ENCODE measurements around the gene STOML1.
"Not testable (repeated sequence)": the region's sequence is repeated elsewhere in the genome, so short reads cannot be mapped to it uniquely, and the experiment has no call there.

Gene STOML1

DNA sequence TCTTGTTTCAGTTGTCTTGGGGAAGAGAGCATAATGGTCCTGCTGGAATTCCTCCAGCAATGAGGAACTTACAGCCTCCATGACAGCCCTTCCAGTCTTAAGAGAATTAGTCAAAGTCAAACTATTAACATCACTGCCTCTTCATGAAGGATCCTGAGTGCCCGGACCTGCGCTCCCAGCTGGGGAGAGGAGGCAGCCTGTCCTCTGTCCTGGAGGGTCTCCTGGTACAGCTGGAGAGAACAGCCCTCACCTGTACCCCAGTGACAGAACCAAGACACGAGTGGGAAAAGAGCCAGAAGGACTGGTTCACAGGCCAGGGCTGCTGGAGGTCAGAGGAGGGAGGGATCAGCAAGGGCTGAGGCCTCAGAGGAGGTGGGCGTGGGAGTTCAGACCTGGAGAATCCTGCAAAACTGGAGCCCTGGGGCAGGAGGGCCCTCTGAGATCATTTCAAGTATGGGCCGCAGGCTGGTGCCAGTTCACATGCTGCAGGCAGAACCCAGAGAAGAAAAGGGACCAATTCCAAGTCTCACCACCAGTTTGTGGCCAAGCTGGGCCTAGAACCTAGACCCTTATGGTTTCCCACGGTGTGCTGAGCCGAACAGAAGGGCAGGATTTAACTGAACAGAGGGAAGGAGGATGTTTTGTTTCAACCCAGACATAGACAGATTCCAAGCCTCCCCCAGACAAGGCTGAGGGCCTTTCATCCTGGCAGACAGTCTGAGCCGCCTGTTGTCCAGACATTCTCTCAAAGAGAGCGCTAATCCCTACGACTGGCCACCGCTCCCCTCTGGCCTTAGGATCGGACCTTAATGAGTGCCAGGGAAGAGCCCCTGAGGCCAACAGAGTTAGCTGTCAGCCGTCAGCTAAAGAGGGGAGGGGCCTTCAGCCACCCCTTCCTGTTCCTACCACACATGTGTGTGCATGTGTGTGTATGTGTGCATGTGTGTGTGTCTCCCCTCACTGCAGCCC lies 47.6 kb downstream of the STOML1 start:
- no peak for DNase-seq

GRCh38 chr15:73942751-73943270 lies 49.3 kb downstream of the STOML1 start:
- DNase-seq, result no peak

DNA sequence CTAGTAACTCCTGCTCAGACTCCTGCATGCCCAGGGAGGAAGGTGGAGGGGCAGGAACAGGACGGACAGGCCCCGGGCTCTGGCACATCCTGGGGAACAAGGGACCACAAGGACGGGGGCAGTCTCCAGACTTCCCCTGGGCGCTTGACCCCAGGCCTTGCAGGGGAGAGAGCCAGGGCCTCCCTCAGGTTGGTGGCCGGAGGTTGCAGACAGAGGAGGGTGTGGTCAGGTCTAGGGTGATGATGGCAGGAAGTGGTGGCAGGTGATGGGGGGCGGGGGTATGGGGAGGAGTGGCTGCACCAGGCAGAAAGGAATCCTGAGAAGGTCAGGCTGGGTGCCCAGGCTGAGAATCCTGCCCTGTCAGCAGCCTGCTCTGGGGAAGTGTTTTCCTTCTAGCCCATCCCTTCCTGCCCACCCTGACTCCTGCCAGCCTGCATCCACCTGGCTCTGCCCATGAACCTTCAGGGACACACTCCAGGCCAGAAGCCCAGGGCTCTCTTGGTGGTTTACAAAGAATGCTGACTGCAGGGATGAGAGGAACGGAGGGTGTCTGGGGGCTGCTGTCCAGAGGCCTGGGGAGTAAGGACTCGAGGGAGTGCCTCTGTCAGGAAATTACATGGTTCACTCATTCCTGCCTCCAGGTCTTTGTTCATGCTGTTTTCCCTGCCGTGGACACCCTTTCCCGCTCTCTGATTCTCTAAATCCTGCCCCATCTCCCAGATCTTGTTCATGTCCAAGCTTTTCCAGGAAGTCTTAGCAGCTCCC lies 50.0 kb downstream of the STOML1 start:
- DNase-seq, result no peak

DNA sequence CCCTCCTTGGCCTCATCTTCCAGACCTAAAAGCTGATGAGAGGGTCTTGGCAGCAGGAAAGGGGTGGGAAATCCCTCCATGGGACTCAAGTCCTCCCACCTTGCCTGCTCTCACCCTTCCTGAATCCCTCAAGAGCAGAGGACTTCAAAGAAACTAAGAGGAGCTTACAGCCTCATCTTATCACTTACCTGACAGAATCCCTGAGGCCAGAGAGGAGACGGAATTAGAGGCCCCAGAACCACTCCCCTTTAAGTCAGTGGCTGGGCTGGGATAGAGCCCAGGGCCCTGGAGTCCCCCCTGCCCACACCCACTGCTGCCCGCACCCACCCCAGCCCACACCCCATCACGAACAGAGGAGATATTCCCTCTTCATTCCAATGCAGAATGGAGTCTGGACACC lies 50.6 kb downstream of the STOML1 start:
- DNase-seq, result no peak

GRCh38 chr15:73941044-73941443 lies 51.1 kb downstream of the STOML1 start:
- no peak for DNase-seq

DNA sequence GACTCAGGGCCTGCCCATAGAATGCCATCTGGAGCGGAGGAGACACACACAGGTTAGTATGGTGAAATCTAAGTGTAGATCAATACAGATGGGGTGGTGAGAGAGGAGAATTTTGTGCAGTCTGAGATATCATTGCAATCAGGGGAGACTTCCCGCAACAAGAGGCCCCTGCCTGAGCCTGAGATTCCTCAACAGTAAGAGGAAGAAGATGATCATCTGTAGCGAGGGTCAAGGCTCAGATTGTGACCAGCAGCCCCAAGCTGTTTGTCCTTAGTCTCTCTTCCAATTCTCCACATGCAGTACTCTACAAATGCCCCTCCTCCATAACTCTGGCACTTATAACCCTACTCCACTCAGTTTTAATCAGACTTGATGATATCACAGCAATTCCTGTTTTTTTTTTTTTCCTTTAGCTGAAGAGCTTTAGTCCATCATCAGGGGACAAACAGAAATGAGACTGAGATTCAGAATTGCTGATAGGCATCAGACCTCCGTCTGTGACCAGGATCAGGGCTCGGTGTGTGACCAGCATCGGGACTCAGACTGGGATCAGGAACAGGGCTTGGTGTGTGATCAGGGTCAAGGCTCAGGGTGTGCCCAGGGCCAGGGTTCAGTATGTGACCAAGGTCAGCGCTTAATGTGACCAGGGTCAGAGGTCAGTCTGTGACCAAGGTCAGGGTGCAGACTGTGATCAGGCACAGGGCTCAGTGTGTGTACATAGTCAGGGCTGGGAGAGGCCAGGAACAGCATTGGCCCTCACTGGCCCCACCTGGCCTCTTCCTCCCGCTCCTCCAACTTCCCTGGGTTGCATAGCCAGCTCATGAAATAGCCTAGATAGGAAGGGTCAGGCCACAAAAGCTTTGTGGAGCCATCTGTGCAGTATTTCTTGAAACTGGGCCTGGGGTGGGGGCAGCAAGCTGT lies 51.8 kb downstream of the STOML1 start:
- DNase-seq, result no peak

DNA sequence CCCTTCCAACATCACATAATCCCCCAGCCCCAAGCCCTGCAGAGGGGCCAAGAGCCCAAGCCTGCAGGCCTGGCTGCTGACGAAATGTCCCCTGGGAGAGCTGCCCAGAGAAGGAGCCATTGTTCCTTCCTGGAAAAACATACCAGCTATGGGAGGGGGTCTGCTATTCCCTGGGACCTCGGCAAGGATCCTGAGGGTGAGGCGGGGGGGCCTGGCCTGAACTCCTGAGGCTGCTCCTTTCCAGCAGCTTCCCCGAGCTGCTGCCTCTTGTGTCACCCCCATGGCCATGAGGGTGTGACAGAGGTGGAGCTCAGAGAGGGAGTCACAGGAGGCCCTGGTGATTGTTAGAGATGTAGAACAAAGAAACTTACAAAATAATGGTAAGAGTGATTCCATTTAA lies 53.0 kb downstream of the STOML1 start:
- no peak for DNase-seq

GRCh38 chr15:73938516-73938915 lies 53.6 kb downstream of the STOML1 start:
- not testable (repeated sequence) for DNase-seq

GRCh38 chr15:73937726-73938125 lies 54.4 kb downstream of the STOML1 start:
- DNase-seq, result no peak

GRCh38 chr15:73937296-73937695 lies 54.8 kb downstream of the STOML1 start:
- DNase-seq, result no peak

DNA sequence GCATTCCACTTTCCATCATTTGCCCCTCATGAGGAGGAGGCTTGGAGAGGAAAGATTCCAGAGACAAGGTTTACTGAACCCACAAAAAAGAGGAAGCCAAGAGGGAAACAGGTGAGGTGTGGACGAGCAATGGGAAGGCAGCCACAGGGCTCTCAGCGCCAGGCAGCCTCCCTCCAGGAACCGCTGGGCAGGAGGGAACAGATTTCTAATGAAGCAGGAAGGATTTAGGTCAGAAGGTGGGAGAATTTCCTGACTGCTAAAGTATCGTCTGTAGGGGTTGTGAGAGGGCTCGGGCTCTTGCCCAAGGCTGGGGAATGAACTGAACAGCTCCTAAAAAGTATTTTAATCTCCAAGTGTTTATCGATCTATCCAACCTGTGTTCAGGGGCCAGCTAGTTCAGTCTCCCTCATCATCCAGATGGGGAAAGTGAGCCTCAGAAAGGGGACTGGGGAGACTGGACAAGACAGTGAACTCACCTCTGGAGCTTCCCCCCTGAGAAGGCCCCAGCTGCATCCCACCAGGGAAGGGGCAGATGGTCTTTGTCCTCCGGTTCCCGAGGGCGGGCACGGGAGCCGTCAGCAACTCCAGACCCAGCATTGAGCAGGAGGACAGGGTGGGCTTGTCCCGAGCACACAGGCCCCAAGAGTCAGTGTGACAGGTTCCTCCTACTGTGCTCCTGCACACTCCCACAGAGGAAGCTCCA lies 55.4 kb downstream of the STOML1 start:
- DNase-seq, result no peak

- no peak for DNase-seq
Measured at GRCh38 chr15:73936181-73936580, 55.9 kb downstream of the STOML1 start.

DNA sequence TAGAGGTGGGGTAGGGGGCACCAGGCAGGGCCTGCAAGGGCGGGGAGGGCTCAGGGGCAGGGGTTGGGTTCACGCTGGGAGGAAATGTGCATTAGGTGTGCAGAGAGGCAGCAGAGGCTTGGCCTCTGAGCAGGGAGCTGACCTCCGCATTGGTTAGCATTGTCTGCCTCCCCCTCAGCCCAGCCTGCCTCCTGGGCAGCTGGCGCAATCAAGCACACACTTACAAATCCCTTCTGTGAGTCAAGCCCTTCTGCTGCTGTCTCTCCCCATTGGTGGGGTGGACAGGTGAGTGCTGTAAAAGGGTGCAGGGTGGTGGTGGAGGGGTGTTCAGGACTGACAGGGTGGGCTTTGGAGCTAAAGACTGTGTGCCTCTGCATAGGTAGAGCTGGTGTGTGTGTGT lies 56.5 kb downstream of the STOML1 start:
- no peak for DNase-seq

DNA sequence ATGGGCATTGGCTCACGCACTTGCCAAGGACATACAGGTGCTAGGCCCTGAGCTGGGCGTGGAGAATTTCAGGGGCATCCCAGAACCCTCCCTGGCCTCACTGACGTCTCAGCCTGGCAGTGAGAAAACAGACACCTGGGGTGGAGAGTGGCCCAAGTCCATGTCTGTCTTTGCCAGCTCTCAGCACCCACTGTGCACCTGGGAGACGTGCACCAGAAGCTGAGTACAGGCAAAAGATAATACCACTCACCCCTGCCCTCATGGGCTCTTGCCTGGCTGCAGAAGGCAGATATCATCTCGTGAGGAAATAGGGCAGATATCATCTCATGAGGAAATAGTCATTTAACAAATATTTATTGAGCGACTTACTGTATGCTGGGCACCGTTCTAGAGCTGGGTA lies 57.8 kb downstream of the STOML1 start:
- DNase-seq, result no peak

- no peak for DNase-seq
Measured at GRCh38 chr15:73932381-73933191, 59.5 kb downstream of the STOML1 start.

- DNase-seq, result no peak
Measured at GRCh38 chr15:73931441-73931840, 60.7 kb downstream of the STOML1 start.

GRCh38 chr15:73930790-73931281 lies 61.3 kb downstream of the STOML1 start:
- DNase-seq, result no peak

GRCh38 chr15:73930371-73930770 lies 61.7 kb downstream of the STOML1 start:
- DNase-seq, result no peak

GRCh38 chr15:73928971-73929627 lies 63.0 kb downstream of the STOML1 start:
- no peak for DNase-seq

All from NCI-H2171 treated with DMSO at 0.1 percent for 48 hours (cell line).